A375 (cell line): ENCODE measurements around the gene SKAP2. TPM values are rescaled to one million over a fixed set of nuclear protein-coding genes. Genes with fewer than 3 reads are reported as not detected.

Experiments used
- total RNA-seq: library from RNA; depleted of rRNA; stranded (reverse); fragments of >200 nt; shearing (Covaris generic); gene quantifications from 2 replicates; pipeline ENCODE4 v1.2.3, GENCODE V29; 2014; rRNA removed

The SKAP2 gene, protein sequence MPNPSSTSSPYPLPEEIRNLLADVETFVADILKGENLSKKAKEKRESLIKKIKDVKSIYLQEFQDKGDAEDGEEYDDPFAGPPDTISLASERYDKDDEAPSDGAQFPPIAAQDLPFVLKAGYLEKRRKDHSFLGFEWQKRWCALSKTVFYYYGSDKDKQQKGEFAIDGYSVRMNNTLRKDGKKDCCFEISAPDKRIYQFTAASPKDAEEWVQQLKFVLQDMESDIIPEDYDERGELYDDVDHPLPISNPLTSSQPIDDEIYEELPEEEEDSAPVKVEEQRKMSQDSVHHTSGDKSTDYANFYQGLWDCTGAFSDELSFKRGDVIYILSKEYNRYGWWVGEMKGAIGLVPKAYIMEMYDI
- 12.4 and 16.8 TPM in 2 replicates for total RNA-seq

DNA sequence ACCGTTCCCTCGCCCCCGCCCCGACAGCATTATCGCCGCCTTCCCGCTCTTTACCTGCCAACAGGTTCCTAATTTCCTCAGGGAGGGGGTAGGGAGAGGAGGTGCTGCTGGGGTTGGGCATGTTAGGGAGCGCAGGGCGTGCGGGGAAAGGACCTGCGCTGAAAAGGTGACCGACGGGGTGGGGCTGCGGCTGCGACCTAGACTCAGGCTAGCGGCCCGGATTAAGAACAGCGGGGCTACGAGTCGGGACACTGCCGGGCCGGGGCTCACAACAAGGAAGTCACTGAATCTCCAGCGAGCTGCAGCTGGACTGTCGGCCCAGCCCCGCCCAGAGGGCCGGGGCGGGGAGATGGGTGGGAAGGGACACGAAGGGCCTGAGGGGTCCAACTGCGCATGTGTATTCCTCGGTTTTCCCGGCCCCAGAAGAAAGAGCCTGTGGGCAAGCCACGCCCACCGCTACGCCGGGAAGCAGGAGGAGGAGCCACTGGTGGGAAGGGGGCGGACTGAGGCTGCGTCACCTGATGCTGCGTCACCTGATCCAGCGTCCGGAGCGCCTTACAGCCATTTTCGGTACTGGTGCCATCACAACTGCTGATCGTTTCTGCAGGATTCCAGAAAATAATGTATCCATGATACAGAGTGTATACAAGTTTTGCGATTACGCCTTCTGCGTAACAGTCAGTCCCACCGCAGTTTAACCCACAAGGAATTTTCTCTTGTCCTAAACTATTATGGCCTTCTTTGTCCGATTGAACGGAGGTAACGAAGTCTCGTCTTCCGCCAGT, at the start of gene SKAP2:
SKAP2 (minus strand) TSS at position 282 of the 785 bp plus-strand sequence; CDS start at position 121, 161 bp downstream.

Other genes with a start within 250 kb of the SKAP2 start
- gene HOXA1, start 231.4 kb upstream of the SKAP2 start, total RNA-seq, result 0.94 and 1.1 TPM in 2 replicates
- gene HOXA2, start 238.1 kb upstream of the SKAP2 start, total RNA-seq, result 1.4 TPM in 2 replicates